H1 (cell line): ENCODE data around the gene AP5S1. TPM values are rescaled to one million over a fixed set of nuclear protein-coding genes. Genes with fewer than 3 reads are reported as not detected.

Source experiments
- CTCF ChIA-PET: fragments of 300-600 bp; sonication (Branson Sonifier 250); formaldehyde crosslinking; loops from one replicate; lab custom pipeline; 2021; ENCODE audit not compliant: partially characterized antibody; lab: Charles Lee
- POLR2A ChIA-PET: fragments of 300-600 bp; sonication (Branson Sonifier 250); formaldehyde crosslinking; loops from one replicate; lab custom pipeline; 2021; ENCODE audit warnings: inconsistent platforms; ENCODE audit not compliant: partially characterized antibody; lab: Charles Lee
- DNase-seq, 2 experiments: peaks; one replicate each; pipeline versions ENCODE4 v3.0.0 to v3.0.0-alpha.2; 2010 to 2022; ENCODE audit warnings: low spot score in 2 of 2, low read depth in 1 of 2, mixed read lengths in 1 of 2
- FAIRE-seq: peaks from 2 replicates; lab custom pipeline; 2011; peaks lifted over from hg19 to GRCh38; lab: Jason Lieb, UNC
- H2AFZ ChIP-seq: 2 replicates; pipeline ENCODE4 v1.8.1; 2012; ENCODE audit warnings: low read length, inconsistent platforms
- H2AK5ac ChIP-seq: 2 replicates; pipeline ENCODE4 v1.6.1; 2013; ENCODE audit warnings: low read depth, low read length
- H2BK120ac ChIP-seq: replicated peaks from 2 replicates; pipeline ENCODE3; 2013; ENCODE audit warnings: low read depth, low read length, inconsistent platforms
- H2BK12ac ChIP-seq: 2 replicates; pipeline ENCODE4 v1.6.1; 2013; ENCODE audit warnings: low read depth, low read length
- H2BK15ac ChIP-seq: 2 replicates; pipeline ENCODE4 v1.6.1; 2013; ENCODE audit warnings: low read length
- H2BK20ac ChIP-seq: 2 replicates; pipeline ENCODE4 v1.6.1; 2013; ENCODE audit warnings: low read length
- H2BK5ac ChIP-seq: 2 replicates; pipeline ENCODE4 v1.6.1; 2013; ENCODE audit warnings: low read depth, low read length
- H3K14ac ChIP-seq: 2 replicates; pipeline ENCODE4 v1.6.1; 2013; ENCODE audit warnings: inconsistent platforms; ENCODE audit not compliant: insufficient read length
- H3K18ac ChIP-seq: 2 replicates; pipeline ENCODE4 v1.6.1; 2013; ENCODE audit warnings: low read length; ENCODE audit errors: extremely low read depth
- H3K23ac ChIP-seq: 2 replicates; pipeline ENCODE4 v1.6.1; 2013; ENCODE audit warnings: inconsistent platforms; ENCODE audit not compliant: insufficient read length
- H3K23me2 ChIP-seq: 2 replicates; pipeline ENCODE4 v1.6.1; 2013; ENCODE audit warnings: low read depth, low read length
- H3K27ac ChIP-seq: 2 replicates; pipeline ENCODE4 v1.6.1; 2011; ENCODE audit warnings: low read depth, low read length, inconsistent platforms
- H3K27me3 ChIP-seq, 4 experiments: replicated peaks in 1 of 4; 1 replicate in 1 of 4; 2 replicates in 3 of 4; pipeline versions ENCODE4 v1.6.1 to v1.8.1; 2011 to 2013; ENCODE audit warnings: low read length in 3 of 4, mild to moderate bottlenecking in 3 of 4, inconsistent platforms in 2 of 4, mixed read lengths in 2 of 4, moderate library complexity in 1 of 4; ENCODE audit not compliant: control insufficient read depth in 3 of 4, insufficient read depth in 3 of 4; ENCODE audit errors: extremely low read depth in 1 of 4
- H3K36me3 ChIP-seq, 4 experiments: 2 replicates each; pipeline versions ENCODE4 v1.6.1 to v1.8.1; 2011 to 2013; ENCODE audit warnings: mild to moderate bottlenecking in 4 of 4, low read length in 3 of 4, moderate library complexity in 2 of 4, control low read depth in 1 of 4, inconsistent platforms in 1 of 4; ENCODE audit not compliant: insufficient read depth in 4 of 4, control insufficient read depth in 2 of 4
- H3K4ac ChIP-seq: replicated peaks from 2 replicates; pipeline ENCODE3; 2013; ENCODE audit warnings: low read length, low read depth, mixed read lengths, inconsistent platforms; ENCODE audit not compliant: insufficient read length
- H3K4me1 ChIP-seq, 4 experiments: replicated peaks in 1 of 4; 1 replicate in 1 of 4; 2 replicates in 3 of 4; pipeline versions ENCODE4 v1.6.1 to v1.8.1; 2011 to 2013; ENCODE audit warnings: low read length in 3 of 4, inconsistent platforms in 2 of 4, mixed read lengths in 1 of 4; ENCODE audit not compliant: insufficient read depth in 4 of 4, control insufficient read depth in 3 of 4
- H3K4me2 ChIP-seq, 2 experiments: 2 replicates each; pipeline versions ENCODE4 v1.6.1 to v1.8.1; 2011 to 2013; ENCODE audit warnings: low read depth in 2 of 2, low read length in 2 of 2, control low read depth in 1 of 2, inconsistent platforms in 1 of 2, mild to moderate bottlenecking in 1 of 2; ENCODE audit not compliant: insufficient read depth in 1 of 2
- H3K4me3 ChIP-seq, 4 experiments: fragments of 200-600, 300-600 bp in 1 of 4; sonication (generic), shearing (Covaris generic), sonication (Bioruptor Twin) in 1 of 4; 2 replicates each; pipeline versions ENCODE4 v1.5.1 to v1.8.1; 2011 to 2016; ENCODE audit warnings: low read length in 4 of 4, low read depth in 3 of 4, control low read depth in 2 of 4, inconsistent platforms in 2 of 4, mild to moderate bottlenecking in 2 of 4, mixed read lengths in 1 of 4, moderate library complexity in 1 of 4; ENCODE audit not compliant: insufficient read depth in 2 of 4; ENCODE audit errors: extremely low read depth in 1 of 4
- H3K56ac ChIP-seq: replicated peaks from 2 replicates; pipeline ENCODE3; 2013; ENCODE audit warnings: low read depth, mild to moderate bottlenecking, mixed read lengths, low read length, inconsistent platforms; ENCODE audit not compliant: insufficient read length
- H3K79me1 ChIP-seq: 2 replicates; pipeline ENCODE4 v1.6.1; 2013; ENCODE audit warnings: low read depth, low read length, control low read depth
- H3K79me2 ChIP-seq, 2 experiments: 2 replicates each; pipeline versions ENCODE4 v1.6.1 to v1.8.1; 2012 to 2013; ENCODE audit warnings: low read length in 2 of 2, mild to moderate bottlenecking in 2 of 2, inconsistent platforms in 1 of 2; ENCODE audit not compliant: insufficient read depth in 2 of 2, control insufficient read depth in 1 of 2
- H3K9ac ChIP-seq, 4 experiments: replicated peaks in 1 of 4; 1 replicate in 1 of 4; 2 replicates in 3 of 4; pipeline versions ENCODE4 v1.6.1 to v1.8.1; 2011 to 2013; ENCODE audit warnings: low read depth in 3 of 4, low read length in 3 of 4, control low read depth in 2 of 4, mild to moderate bottlenecking in 2 of 4, moderate library complexity in 2 of 4, inconsistent platforms in 1 of 4; ENCODE audit errors: extremely low read depth in 1 of 4
- H3K9me3 ChIP-seq, 2 experiments: 2 replicates each; pipeline versions ENCODE4 v1.6.1 to v1.8.1; 2012 to 2013; ENCODE audit warnings: mild to moderate bottlenecking in 2 of 2, moderate library complexity in 2 of 2, control low read depth in 1 of 2, inconsistent platforms in 1 of 2, low read depth in 1 of 2, low read length in 1 of 2, mixed read lengths in 1 of 2; ENCODE audit not compliant: insufficient read depth in 2 of 2
- H4K20me1 ChIP-seq, 2 experiments: replicated peaks in 1 of 2; 2 replicates each; pipeline versions ENCODE3 to v1.8.1; 2011 to 2013; ENCODE audit warnings: inconsistent platforms in 2 of 2, low read length in 2 of 2, mild to moderate bottlenecking in 1 of 2; ENCODE audit not compliant: insufficient read depth in 2 of 2, control insufficient read depth in 1 of 2
- H4K5ac ChIP-seq: 2 replicates; pipeline ENCODE4 v1.6.1; 2013; ENCODE audit warnings: low read length, low read depth, mixed read lengths, inconsistent platforms; ENCODE audit not compliant: insufficient read length
- H4K8ac ChIP-seq: 2 replicates; pipeline ENCODE4 v1.8.0; 2013; ENCODE audit warnings: mild to moderate bottlenecking, moderate library complexity, low read length, inconsistent platforms; ENCODE audit not compliant: insufficient read depth; ENCODE audit errors: extremely low read depth
- H4K91ac ChIP-seq: replicated peaks from 2 replicates; pipeline ENCODE3; 2013; ENCODE audit warnings: low read length, mixed read lengths, inconsistent platforms; ENCODE audit not compliant: insufficient read length
- FOSL1 ChIP-seq: IDR thresholded peaks from 2 replicates; pipeline ENCODE4 v1.6.1; 2011; ENCODE audit warnings: mild to moderate bottlenecking, low read depth, low read length, moderate library complexity; ENCODE audit not compliant: insufficient read depth
- NANOG ChIP-seq: IDR thresholded peaks from 2 replicates; pipeline ENCODE4 v1.6.1; 2011; ENCODE audit warnings: low read length, low read depth, mild to moderate bottlenecking, inconsistent platforms; ENCODE audit not compliant: insufficient read depth, poor library complexity, severe bottlenecking
- POLR2AphosphoS5 ChIP-seq: IDR thresholded peaks from 2 replicates; pipeline ENCODE4 v1.6.1; 2011; ENCODE audit warnings: low read depth, low read length
- SP4 ChIP-seq: IDR thresholded peaks from 2 replicates; pipeline ENCODE4 v1.6.1; 2012; ENCODE audit warnings: low read length, inconsistent platforms
- WGBS, 2 experiments: shearing (Covaris generic) in 1 of 2; methylation state at CpG; one replicate each; pipeline versions ENCODE4 v1.1.6 to v1.1.7; 2013 to 2015; ENCODE audit warnings: low lambda C conversion rate in 2 of 2, mixed read lengths in 2 of 2, inconsistent platforms in 1 of 2, low coverage in 1 of 2, missing lambda C conversion rate in 1 of 2; ENCODE audit not compliant: insufficient replicate concordance in 2 of 2, insufficient coverage in 1 of 2, insufficient read length in 1 of 2; ENCODE audit errors: extremely low coverage in 1 of 2, missing lambda C conversion rate in 1 of 2; 5-methylcytosine and 5-hydroxymethylcytosine counted together
- polyA plus RNA-seq, 7 experiments: library from polyadenylated mRNA; depleted of rRNA in 3 of 7; stranded (reverse) in 5 of 7; unstranded in 2 of 7; fragments of >200 nt in 5 of 7; fragments of 200-250 nt in 2 of 7; gene quantifications; 1 replicate in 5 of 7; 2 replicates in 1 of 7; 4 replicates in 1 of 7; pipeline versions ENCODE4 v1.2.1 to v1.2.3, GENCODE V29; 2011 to 2013; ENCODE audit warnings: missing spikeins in 2 of 7, mixed read lengths in 2 of 7
- total RNA-seq: library from RNA; stranded (reverse); fragmentation: NEBNext Ultra II Directional; extraction: Animal tissue kit (Norgen Biotek cat#: 25700); gene quantifications from 2 replicates; pipeline ENCODE4 v1.2.1, GENCODE V29; 2021
- TF ChIP-seq, protein P1 (sequence below): IDR thresholded peaks from 2 replicates; pipeline ENCODE4 v1.6.1; 2012; ENCODE audit warnings: inconsistent platforms

The AP5S1 gene
- total and polyA plus RNA-seq, 2 of the 8 experiments (the other 6 are each of a cell fraction or from before 2014, with no cell fraction given) = 3.3 to 3.7 TPM

- Histone ChIP-seq H3K14ac (no peak overlapping the region), H2BK5ac (no peak overlapping the region), H2BK15ac (no peak overlapping the region), H3K79me1 (no peaks in the 10 kb centered on the region), H3K4ac (no peak overlapping the region), H3K79me2 (no peaks in the 10 kb centered on the region), H2AFZ (no peak overlapping the region), H2BK20ac (no peak overlapping the region), H4K91ac (no peak overlapping the region), H2AK5ac (no peak overlapping the region), H2BK120ac (no peak overlapping the region), H3K23ac (no peak overlapping the region), H4K8ac (no peak overlapping the region), H3K18ac (no peak overlapping the region), H4K20me1 (peaks cover 0 to 13% of the 10 kb centered on the region in 2 experiments), H3K9me3 (no peaks in the 10 kb centered on the region; a peak in 1 of 4 replicates), H3K27me3 (no peaks in the 10 kb centered on the region), H4K5ac (no peak overlapping the region), H3K4me2 (no peak overlapping the region), H3K4me1 (no peaks in the 10 kb centered on the region), H3K56ac (no peak overlapping the region), H3K27ac (no peak overlapping the region), H3K4me3 (no peak overlapping the region), H3K36me3 (peaks cover 11 to 41% (median 33%) of the 10 kb centered on the region in 4 experiments; a peak in 7 of 8 replicates), H3K23me2 (no peaks in the 10 kb centered on the region), H3K9ac (no peak overlapping the region), H2BK12ac (no peak overlapping the region)
- FAIRE-seq (no peak), DNase-seq (no peak)
- TF ChIP-seq FOSL1 (no peak), POLR2AphosphoS5 (no peak), SP4 (no peak), NANOG (no peak)
- TF ChIP-seq, protein P1, sequence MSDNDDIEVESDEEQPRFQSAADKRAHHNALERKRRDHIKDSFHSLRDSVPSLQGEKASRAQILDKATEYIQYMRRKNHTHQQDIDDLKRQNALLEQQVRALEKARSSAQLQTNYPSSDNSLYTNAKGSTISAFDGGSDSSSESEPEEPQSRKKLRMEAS = no peak
- ChIA-PET POLR2A (interaction anchor here (1.4 to 5.6 kb wide), 3 partner anchors 11 to 45 kb away, joined by 3 to 34 read pairs (median 9); no protein-coding TSS in a partner anchor), CTCF (interaction anchor here (1.1 to 7.0 kb wide), 6 partner anchors 11 to 206 kb away, joined by 3 to 55 read pairs (median 4); no protein-coding TSS in a partner anchor)
- 92% methylated on average over 2 of the region's 3 CpGs; no CpG with 5 or more reads in 1 of the 2 experiments for WGBS, 2 experiments
These were observed 46.1 kb downstream of the AP5S1 start for GRCh38 chr20:3866464-3866863.
